Subcutaneous adipose tissue (tissue), 4 donors: ENCODE measurements around the gene TIMP3. TPM values are rescaled to one million over a fixed set of nuclear protein-coding genes. Genes with fewer than 3 reads are reported as not detected.

Experiments used
- CTCF ChIP-seq: fragments of 450-650 bp; IDR thresholded peaks from one replicate; pipeline ENCODE4 v1.5.1; 2016; ENCODE audit warnings: low read depth, mild to moderate bottlenecking, control low read depth, antibody characterized with exemption, moderate library complexity
- total RNA-seq, 4 donors: library from RNA; depleted of rRNA; stranded (reverse); fragments of >200 nt; gene quantifications; one replicate each; pipeline ENCODE4 v1.1.0, GENCODE V29; 2016

Gene TIMP3
- total RNA-seq, 4 donors from 2014 or later = 273 to 1,550 (median 1,225) TPM

GRCh38 chr22:32852395-32853251, 51.1 kb downstream of the TIMP3 start:
- no peak for TF ChIP-seq CTCF

GRCh38 chr22:32853662-32854061, 52.2 kb downstream of the TIMP3 start:
- no peak for TF ChIP-seq CTCF

- no peak for TF ChIP-seq CTCF
Measured at GRCh38 chr22:32854351-32854804, 52.9 kb downstream of the TIMP3 start.

GRCh38 chr22:32855045-32855756, 53.7 kb downstream of the TIMP3 start:
- TF ChIP-seq CTCF = no peak

GRCh38 chr22:32858121-32858703, 56.7 kb downstream of the TIMP3 start:
- TF ChIP-seq CTCF = no peak

- no peak for TF ChIP-seq CTCF
Measured at GRCh38 chr22:32858957-32859356, 57.5 kb downstream of the TIMP3 start.

GRCh38 chr22:32859743-32860142, 58.2 kb downstream of the TIMP3 start:
- TF ChIP-seq CTCF = no peak
